ENCODE data around the gene SFT2D3.

- TF ChIP-seq, protein P1, sequence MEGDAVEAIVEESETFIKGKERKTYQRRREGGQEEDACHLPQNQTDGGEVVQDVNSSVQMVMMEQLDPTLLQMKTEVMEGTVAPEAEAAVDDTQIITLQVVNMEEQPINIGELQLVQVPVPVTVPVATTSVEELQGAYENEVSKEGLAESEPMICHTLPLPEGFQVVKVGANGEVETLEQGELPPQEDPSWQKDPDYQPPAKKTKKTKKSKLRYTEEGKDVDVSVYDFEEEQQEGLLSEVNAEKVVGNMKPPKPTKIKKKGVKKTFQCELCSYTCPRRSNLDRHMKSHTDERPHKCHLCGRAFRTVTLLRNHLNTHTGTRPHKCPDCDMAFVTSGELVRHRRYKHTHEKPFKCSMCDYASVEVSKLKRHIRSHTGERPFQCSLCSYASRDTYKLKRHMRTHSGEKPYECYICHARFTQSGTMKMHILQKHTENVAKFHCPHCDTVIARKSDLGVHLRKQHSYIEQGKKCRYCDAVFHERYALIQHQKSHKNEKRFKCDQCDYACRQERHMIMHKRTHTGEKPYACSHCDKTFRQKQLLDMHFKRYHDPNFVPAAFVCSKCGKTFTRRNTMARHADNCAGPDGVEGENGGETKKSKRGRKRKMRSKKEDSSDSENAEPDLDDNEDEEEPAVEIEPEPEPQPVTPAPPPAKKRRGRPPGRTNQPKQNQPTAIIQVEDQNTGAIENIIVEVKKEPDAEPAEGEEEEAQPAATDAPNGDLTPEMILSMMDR (IDR thresholded peaks at IDR 0.05): no peak
- TF ChIP-seq POLR2A (IDR thresholded peaks at IDR 0.05): no peak
These were observed 27.8 kb upstream of the SFT2D3 start for GRCh38 chr2:127673291-127674069.

All from body of pancreas (tissue), 4 donors.